ENCODE data around the gene HIF3A. TPM values are rescaled to one million over a fixed set of nuclear protein-coding genes. Genes with fewer than 3 reads are reported as not detected.
A peak's percentile ranks its signal among the peaks of the same experiment; 100 is the strongest.

HIF3A gene
- total and polyA plus RNA-seq, 9 of the 15 experiments (the other 6 are each of a cell fraction or from before 2014, with no cell fraction given), result 0.29 TPM; not detected in 8

GRCh38 chr19:46346821-46347571 is 50.2 kb downstream of the HIF3A start, which contains the start of gene PPP5C (continued):
- TF ChIP-seq, protein P1, sequence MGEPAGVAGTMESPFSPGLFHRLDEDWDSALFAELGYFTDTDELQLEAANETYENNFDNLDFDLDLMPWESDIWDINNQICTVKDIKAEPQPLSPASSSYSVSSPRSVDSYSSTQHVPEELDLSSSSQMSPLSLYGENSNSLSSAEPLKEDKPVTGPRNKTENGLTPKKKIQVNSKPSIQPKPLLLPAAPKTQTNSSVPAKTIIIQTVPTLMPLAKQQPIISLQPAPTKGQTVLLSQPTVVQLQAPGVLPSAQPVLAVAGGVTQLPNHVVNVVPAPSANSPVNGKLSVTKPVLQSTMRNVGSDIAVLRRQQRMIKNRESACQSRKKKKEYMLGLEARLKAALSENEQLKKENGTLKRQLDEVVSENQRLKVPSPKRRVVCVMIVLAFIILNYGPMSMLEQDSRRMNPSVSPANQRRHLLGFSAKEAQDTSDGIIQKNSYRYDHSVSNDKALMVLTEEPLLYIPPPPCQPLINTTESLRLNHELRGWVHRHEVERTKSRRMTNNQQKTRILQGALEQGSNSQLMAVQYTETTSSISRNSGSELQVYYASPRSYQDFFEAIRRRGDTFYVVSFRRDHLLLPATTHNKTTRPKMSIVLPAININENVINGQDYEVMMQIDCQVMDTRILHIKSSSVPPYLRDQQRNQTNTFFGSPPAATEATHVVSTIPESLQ (CRISPR knock-in tag; IDR thresholded peaks at IDR 0.05), result no peak; the same call in 1 of the 2 replicates
- no peak for TF ChIP-seq MED1 (CRISPR knock-in tag; IDR thresholded peaks at IDR 0.05; ENCODE audit: borderline replicate concordance)
- TF ChIP-seq PHB2 (IDR thresholded peaks at IDR 0.05; ENCODE audit: low read depth), result no peak
- peak; percentile 99 for TF ChIP-seq CTCFL (IDR thresholded peaks at IDR 0.05; ENCODE audit: borderline replicate concordance, insufficient read depth, low read depth, low read length, poor library complexity, severe bottlenecking)
- TF ChIP-seq, protein P2, sequence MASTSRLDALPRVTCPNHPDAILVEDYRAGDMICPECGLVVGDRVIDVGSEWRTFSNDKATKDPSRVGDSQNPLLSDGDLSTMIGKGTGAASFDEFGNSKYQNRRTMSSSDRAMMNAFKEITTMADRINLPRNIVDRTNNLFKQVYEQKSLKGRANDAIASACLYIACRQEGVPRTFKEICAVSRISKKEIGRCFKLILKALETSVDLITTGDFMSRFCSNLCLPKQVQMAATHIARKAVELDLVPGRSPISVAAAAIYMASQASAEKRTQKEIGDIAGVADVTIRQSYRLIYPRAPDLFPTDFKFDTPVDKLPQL (IDR thresholded peaks at IDR 0.05; ENCODE audit: extremely low read depth, insufficient read length), result no peak
- no peak for TF ChIP-seq ZBTB11 (CRISPR knock-in tag; IDR thresholded peaks at IDR 0.05)
- no peak for TF ChIP-seq MTF1 (CRISPR knock-in tag; IDR thresholded peaks at IDR 0.05; ENCODE audit: borderline replicate concordance)
- no peak for TF ChIP-seq CEBPG (CRISPR knock-in tag; IDR thresholded peaks at IDR 0.05)
- TF ChIP-seq CEBPG (tag; conservative IDR thresholded peaks at IDR 0.05 in 1 of 2, IDR thresholded peaks at IDR 0.05 in 1 of 2), result no peak
- TF ChIP-seq TOE1 (IDR thresholded peaks at IDR 0.05; ENCODE audit: borderline replicate concordance), result peak; percentile 43; the same call in 1 of the 2 replicates
- 0 out of 2 replicates have a peak, but pooled peaks have one; percentile 48 for TF ChIP-seq TOE1 (CRISPR knock-in tag; IDR thresholded peaks at IDR 0.05; ENCODE audit: borderline replicate concordance, low read depth)
- TF ChIP-seq POLR2H (tag; IDR thresholded peaks at IDR 0.05; ENCODE audit: low read depth), result peak; percentile 90
- no peak for TF ChIP-seq HNRNPH1 (optimal IDR thresholded peaks at IDR 0.05; ENCODE audit: low read depth, low read length)
- no peak for TF ChIP-seq IFI16 (CRISPR knock-in tag; IDR thresholded peaks at IDR 0.05)
- TF ChIP-seq, protein P3, sequence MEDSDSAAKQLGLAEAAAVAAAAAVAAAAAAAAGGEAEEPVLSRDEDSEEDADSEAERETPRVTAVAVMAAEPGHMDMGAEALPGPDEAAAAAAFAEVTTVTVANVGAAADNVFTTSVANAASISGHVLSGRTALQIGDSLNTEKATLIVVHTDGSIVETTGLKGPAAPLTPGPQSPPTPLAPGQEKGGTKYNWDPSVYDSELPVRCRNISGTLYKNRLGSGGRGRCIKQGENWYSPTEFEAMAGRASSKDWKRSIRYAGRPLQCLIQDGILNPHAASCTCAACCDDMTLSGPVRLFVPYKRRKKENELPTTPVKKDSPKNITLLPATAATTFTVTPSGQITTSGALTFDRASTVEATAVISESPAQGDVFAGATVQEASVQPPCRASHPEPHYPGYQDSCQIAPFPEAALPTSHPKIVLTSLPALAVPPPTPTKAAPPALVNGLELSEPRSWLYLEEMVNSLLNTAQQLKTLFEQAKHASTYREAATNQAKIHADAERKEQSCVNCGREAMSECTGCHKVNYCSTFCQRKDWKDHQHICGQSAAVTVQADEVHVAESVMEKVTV (CRISPR knock-in tag; IDR thresholded peaks at IDR 0.05), result peak; percentile 38; the same call in 1 of the 2 replicates
